Progenitor cell of endocrine pancreas (in vitro differentiated cells): ENCODE results near the gene NTN1. TPM values are rescaled to one million over a fixed set of nuclear protein-coding genes. Genes with fewer than 3 reads are reported as not detected.

Source experiments
- DNase-seq: peaks from one replicate; pipeline ENCODE4 v3.0.0; 2021; ENCODE audit warnings: low spot score; ENCODE audit not compliant: unreplicated experiment
- H3K27ac Mint-ChIP-seq: 2 replicates; pipeline ENCODE4 v1.8.0; 2021; ENCODE audit warnings: mild to moderate bottlenecking, moderate library complexity, mixed read lengths
- H3K27me3 Mint-ChIP-seq: 2 replicates; pipeline ENCODE4 v1.8.0; 2021; ENCODE audit warnings: mixed read lengths
- H3K36me3 Mint-ChIP-seq: 2 replicates; pipeline ENCODE4 v1.8.0; 2022; ENCODE audit warnings: mixed read lengths; ENCODE audit not compliant: insufficient read depth
- H3K4me1 Mint-ChIP-seq: 2 replicates; pipeline ENCODE4 v1.8.0; 2021; ENCODE audit warnings: low read depth, mixed read lengths
- H3K4me3 Mint-ChIP-seq: 2 replicates; pipeline ENCODE4 v1.8.0; 2021; ENCODE audit warnings: low read depth, mild to moderate bottlenecking, moderate library complexity, mixed read lengths
- H3K9me3 Mint-ChIP-seq: 2 replicates; pipeline ENCODE4 v1.8.0; 2021; ENCODE audit warnings: low read depth, mixed read lengths
- total RNA-seq: library from RNA; stranded (reverse); gene quantifications from 2 replicates; pipeline ENCODE4 v1.2.1, GENCODE V29; 2021
- TF ChIP-seq, protein P1 (sequence below): fragments of 200-600 bp; sonication (generic); IDR thresholded peaks from one replicate; pipeline ENCODE4 v1.5.0; 2021; ENCODE audit warnings: antibody characterized with exemption, mild to moderate bottlenecking; ENCODE audit not compliant: unreplicated experiment

The NTN1 gene
- total RNA-seq, 1 donor from 2014 or later, result 4.4 TPM

DNA sequence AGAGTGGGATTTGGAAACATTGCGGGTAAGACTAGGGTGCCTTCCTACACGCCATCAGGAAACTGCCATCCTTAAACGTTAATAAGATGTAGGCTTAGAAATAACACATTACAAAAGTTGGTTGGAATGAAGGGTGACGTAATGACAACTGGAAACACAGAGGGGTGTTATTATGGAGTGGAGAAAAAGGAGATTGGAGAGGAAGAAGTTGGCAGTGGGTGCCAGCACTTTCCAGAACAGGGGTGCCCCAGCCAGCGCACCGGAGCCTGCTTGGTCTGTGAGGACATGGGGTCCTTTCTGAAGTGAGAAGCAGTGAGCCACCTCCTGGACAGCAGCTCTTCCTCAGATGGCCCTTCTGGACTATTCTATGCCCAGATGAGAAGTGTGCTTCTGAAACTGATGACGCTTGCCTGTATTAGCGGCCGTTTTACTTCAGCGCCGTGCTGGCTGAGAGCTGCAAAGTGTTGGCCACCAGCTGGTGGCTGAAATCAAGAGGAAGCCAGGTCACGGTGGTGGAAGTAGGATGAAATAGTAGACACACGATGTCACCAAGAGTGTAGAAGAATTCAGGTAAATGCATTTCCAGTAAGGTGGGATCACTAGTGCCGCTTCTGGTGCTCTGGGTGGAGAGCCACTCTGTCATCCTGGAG, 244.8 kb downstream of the NTN1 start:
- H3K36me3 Mint-ChIP-seq, result peaks cover 4% of the 10 kb centered on the region
- H3K9me3 Mint-ChIP-seq, result peaks cover 4% of the 10 kb centered on the region
- H3K4me1 Mint-ChIP-seq, result peaks cover 8% of the 10 kb centered on the region
- DNase-seq, result no peak
- H3K27ac Mint-ChIP-seq, result no peak overlapping the region
- no peaks in the 10 kb centered on the region for H3K27me3 Mint-ChIP-seq
- H3K4me3 Mint-ChIP-seq, result no peak overlapping the region
- TF ChIP-seq, protein P1, sequence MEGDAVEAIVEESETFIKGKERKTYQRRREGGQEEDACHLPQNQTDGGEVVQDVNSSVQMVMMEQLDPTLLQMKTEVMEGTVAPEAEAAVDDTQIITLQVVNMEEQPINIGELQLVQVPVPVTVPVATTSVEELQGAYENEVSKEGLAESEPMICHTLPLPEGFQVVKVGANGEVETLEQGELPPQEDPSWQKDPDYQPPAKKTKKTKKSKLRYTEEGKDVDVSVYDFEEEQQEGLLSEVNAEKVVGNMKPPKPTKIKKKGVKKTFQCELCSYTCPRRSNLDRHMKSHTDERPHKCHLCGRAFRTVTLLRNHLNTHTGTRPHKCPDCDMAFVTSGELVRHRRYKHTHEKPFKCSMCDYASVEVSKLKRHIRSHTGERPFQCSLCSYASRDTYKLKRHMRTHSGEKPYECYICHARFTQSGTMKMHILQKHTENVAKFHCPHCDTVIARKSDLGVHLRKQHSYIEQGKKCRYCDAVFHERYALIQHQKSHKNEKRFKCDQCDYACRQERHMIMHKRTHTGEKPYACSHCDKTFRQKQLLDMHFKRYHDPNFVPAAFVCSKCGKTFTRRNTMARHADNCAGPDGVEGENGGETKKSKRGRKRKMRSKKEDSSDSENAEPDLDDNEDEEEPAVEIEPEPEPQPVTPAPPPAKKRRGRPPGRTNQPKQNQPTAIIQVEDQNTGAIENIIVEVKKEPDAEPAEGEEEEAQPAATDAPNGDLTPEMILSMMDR, result no peak

DNA sequence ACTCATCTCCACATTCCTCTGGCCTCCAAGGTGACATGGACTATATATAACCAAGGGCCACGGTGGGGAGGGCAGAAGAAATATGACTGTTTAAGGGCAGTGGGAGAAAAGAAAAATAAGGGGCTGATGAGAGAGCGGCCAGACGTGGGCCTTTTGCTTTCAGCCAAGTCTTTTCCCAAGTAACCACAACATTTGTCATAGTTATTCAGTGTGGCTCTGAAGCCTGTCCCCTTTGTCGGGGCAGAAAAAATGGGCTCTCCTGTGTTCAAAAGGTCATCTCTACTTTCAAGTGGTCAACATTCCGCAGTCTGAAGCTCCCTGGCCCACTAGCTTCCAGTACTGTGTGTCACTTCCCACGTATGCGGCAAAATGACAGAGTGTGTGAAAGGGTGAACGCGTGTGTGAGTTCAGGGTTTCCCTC, 245.4 kb downstream of the NTN1 start:
- TF ChIP-seq, protein P1, result no peak
- Mint-ChIP-seq H3K27me3 (no peaks in the 10 kb centered on the region), H3K9me3 (peaks cover 4% of the 10 kb centered on the region), H3K27ac (no peak overlapping the region), H3K4me1 (peaks cover 2% of the 10 kb centered on the region), H3K36me3 (peaks cover 4% of the 10 kb centered on the region), H3K4me3 (no peak overlapping the region)
- DNase-seq, result no peak

DNA sequence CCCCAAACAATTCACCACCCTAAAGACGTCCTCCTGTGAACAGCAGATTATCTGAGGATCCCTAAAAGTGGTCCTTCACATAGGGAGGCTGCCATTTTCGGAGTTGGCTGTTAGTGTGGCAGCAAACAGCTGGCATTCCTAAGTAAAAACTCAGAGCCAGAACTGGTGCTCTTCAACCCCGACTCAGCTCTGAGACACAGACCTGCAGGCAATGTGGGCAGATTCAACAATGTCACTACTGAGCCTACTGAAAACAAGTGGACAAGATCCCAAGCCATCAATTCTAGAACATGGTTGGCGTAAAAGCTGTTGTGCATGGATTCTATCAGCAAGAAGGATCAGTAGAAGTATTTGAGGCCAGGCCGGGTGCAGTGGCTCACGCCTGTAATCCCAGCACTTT, 247.2 kb downstream of the NTN1 start:
- DNase-seq, result no peak
- Mint-ChIP-seq H3K9me3 (peaks cover 4% of the 10 kb centered on the region), H3K36me3 (peaks cover 4% of the 10 kb centered on the region), H3K4me3 (no peak overlapping the region), H3K27ac (no peak overlapping the region), H3K27me3 (no peaks in the 10 kb centered on the region), H3K4me1 (no peaks in the 10 kb centered on the region)
- TF ChIP-seq, protein P1, result no peak

DNA sequence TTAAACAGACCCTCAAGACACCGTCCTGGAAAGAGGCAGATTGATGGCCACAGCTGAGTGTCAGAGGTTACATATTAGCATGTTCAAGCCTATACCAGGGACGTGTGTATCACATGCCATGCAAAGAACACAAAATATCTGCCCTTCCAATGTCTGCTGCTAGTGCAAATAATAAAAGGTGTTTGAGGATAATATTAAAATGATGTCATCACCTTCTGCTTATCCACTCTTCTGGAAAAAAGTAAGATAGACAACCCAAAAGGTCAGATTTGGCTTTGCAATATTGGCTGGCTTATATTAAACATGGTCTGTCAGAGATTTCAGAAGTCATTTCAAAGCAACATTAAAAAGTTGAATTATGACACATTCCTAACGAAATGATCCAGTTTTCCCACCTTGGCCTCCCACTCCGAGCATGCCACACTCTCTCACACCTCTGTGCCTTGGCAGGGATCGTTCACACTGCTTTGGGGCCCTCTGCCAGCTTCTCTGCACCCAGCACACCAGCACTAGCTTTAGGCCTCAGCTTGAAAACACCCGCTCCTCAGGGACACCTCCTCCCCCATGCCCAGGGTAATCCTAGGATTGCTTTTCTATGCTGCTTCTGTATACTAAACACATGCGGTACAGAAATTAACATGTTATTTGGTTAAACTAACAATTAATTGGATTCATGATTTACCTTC, 248.2 kb downstream of the NTN1 start:
- Mint-ChIP-seq H3K4me3 (no peak overlapping the region), H3K27ac (no peak overlapping the region), H3K36me3 (no peaks in the 10 kb centered on the region), H3K4me1 (no peaks in the 10 kb centered on the region), H3K27me3 (no peaks in the 10 kb centered on the region), H3K9me3 (no peaks in the 10 kb centered on the region)
- no peak for DNase-seq
- TF ChIP-seq, protein P1, result no peak

DNA sequence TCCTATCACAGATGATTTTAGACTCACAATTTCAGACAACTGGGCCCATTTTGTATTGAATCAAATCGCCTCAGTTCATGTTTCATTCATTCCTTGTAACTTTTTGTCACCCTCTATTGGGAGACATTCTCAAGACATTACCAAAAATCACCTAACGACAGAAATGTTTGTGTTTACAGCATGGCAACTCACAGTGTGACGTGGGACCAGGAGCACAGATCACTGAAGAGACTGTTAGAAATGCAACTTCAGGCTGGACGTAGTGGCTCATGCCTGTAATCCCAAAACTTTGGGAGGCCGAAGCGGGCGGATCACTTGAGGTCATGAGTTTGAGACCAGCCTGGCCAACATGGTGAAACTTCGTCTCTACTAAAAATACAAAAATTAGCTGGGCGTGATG, 249.6 kb downstream of the NTN1 start:
- TF ChIP-seq, protein P1, result no peak
- Mint-ChIP-seq H3K9me3 (no peaks in the 10 kb centered on the region), H3K27me3 (no peaks in the 10 kb centered on the region)

More for the DNA sequence above, 249.6 kb downstream of the NTN1 start:
- no peak overlapping the region for H3K4me3 Mint-ChIP-seq
- no peak for DNase-seq
- no peaks in the 10 kb centered on the region for H3K4me1 Mint-ChIP-seq
- H3K36me3 Mint-ChIP-seq, result no peaks in the 10 kb centered on the region
- H3K27ac Mint-ChIP-seq, result no peak overlapping the region
